PFSK-1 (cell line): ENCODE measurements around the gene MYOZ3.

ENCODE experiments used
- FOXP2 ChIP-seq: optimal IDR thresholded peaks from 2 replicates; pipeline ENCODE3; 2011; ENCODE audit warnings: borderline replicate concordance, control low read depth, inconsistent platforms; ENCODE audit not compliant: insufficient read depth; ENCODE audit errors: extremely low read length, extremely low read depth
- POLR2AphosphoS5 ChIP-seq: IDR thresholded peaks from 2 replicates; pipeline ENCODE4 v1.6.1; 2012; ENCODE audit warnings: low read depth, mild to moderate bottlenecking, control low read depth, low read length, moderate library complexity
- SIN3A ChIP-seq: IDR thresholded peaks from 2 replicates; pipeline ENCODE4 v1.6.1; 2012; ENCODE audit warnings: mild to moderate bottlenecking, low read length, moderate library complexity, borderline replicate concordance; ENCODE audit not compliant: insufficient read depth
- TAF1 ChIP-seq: IDR thresholded peaks from 2 replicates; pipeline ENCODE4 v1.6.1; 2012; ENCODE audit warnings: low read length, control low read depth, borderline replicate concordance; ENCODE audit not compliant: insufficient read depth
- TF ChIP-seq, protein P1 (sequence below), 2 experiments: IDR thresholded peaks; 2 replicates each; pipeline versions ENCODE4 v1.6.1 to v1.8.0; 2011 to 2012; ENCODE audit warnings: low read depth in 2 of 2, low read length in 2 of 2, control low read depth in 1 of 2, inconsistent platforms in 1 of 2, mild to moderate bottlenecking in 1 of 2, moderate library complexity in 1 of 2; ENCODE audit not compliant: insufficient read depth in 1 of 2

MYOZ3 gene

DNA sequence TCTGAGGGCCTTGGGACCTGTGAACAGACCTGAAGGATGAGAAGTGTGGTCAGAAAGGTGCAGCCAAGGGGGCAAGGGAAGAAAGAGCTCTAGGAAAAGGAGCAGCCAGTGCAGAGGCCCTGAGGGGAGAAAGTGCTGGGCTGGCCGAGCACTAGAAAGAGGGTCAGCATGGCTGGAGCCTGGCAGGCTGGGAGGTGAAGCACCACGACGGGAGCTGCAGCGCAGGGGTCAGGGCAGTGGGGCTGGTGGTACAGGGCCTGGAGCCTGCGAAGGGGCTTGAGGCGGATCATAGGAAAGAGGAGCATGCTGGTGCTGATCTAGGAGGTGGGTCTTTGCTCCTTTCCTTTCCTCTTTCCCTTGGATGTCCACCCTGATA is 29.7 kb upstream of the MYOZ3 start:
- no peak for TF ChIP-seq POLR2AphosphoS5
- TF ChIP-seq TAF1, result no peak
- no peak for TF ChIP-seq SIN3A
- TF ChIP-seq, protein P1, sequence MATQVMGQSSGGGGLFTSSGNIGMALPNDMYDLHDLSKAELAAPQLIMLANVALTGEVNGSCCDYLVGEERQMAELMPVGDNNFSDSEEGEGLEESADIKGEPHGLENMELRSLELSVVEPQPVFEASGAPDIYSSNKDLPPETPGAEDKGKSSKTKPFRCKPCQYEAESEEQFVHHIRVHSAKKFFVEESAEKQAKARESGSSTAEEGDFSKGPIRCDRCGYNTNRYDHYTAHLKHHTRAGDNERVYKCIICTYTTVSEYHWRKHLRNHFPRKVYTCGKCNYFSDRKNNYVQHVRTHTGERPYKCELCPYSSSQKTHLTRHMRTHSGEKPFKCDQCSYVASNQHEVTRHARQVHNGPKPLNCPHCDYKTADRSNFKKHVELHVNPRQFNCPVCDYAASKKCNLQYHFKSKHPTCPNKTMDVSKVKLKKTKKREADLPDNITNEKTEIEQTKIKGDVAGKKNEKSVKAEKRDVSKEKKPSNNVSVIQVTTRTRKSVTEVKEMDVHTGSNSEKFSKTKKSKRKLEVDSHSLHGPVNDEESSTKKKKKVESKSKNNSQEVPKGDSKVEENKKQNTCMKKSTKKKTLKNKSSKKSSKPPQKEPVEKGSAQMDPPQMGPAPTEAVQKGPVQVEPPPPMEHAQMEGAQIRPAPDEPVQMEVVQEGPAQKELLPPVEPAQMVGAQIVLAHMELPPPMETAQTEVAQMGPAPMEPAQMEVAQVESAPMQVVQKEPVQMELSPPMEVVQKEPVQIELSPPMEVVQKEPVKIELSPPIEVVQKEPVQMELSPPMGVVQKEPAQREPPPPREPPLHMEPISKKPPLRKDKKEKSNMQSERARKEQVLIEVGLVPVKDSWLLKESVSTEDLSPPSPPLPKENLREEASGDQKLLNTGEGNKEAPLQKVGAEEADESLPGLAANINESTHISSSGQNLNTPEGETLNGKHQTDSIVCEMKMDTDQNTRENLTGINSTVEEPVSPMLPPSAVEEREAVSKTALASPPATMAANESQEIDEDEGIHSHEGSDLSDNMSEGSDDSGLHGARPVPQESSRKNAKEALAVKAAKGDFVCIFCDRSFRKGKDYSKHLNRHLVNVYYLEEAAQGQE (IDR thresholded peaks at IDR 0.05; ENCODE audit: insufficient read depth in 1 of 2, low read depth in 2 of 2, low read length in 2 of 2), result no peak
- TF ChIP-seq FOXP2, result no peak

DNA sequence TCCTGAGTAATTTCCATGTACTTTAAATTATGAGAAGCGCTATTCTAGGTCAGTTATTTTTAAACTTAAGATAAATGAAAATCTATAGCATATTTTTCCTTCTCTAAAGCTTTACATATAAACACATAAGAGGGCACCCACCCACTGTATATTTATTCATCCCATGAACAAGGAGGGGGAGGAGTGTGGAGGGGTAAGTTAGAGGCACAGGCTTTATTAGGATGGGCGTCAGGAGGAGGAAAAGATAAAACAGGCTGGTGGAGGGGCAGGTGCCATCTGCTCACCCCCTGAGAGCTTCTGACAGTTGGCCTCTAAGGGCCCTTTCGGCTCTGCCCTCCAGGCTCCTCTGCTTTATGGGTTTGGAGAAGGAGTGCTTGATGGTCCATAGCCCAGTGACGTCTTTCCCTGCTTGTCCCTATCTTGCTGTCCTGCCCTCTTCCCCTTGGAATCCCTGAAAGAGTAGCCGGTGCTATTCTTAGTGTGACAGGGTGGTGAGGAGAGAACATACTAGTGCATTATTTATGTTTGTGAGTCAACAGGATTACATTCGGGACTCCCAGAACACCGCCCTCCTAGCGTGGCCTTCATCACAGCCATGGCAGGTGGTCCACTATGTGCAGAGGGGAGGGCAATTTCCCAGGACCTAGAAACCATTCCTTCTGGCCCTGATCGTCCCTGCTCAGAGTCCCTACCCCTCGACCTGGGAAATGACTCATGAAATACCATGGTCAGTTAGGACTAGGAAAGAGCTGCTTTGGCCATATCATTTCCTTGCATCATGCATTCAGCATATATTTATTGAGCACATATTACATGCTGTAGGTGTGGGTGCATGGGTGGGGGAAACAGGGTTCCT is 28.5 kb upstream of the MYOZ3 start:
- no peak for TF ChIP-seq TAF1
- TF ChIP-seq, protein P1 (IDR thresholded peaks at IDR 0.05; ENCODE audit: insufficient read depth in 1 of 2, low read depth in 2 of 2, low read length in 2 of 2), result no peak
- TF ChIP-seq POLR2AphosphoS5, result no peak
- no peak for TF ChIP-seq FOXP2
- TF ChIP-seq SIN3A, result no peak

DNA sequence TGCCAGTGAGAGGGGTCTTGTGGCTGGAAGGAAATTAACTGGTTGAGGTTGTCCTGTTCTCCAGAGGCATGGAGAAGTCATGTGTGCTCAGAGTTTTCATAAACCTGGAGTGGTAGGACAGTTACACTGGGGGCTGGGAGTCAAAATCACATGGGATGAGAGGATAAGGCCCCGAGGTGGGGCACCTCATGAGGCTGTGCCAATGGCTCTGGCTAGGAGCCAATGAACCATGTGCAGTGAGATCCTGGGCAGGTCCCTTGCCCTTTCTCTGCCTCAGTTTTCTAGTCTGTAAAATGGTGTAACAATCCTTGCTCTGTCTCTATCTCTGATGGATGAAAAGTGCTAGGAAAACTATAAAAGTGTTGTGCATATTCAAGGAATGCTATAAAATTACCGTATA is 27.6 kb upstream of the MYOZ3 start:
- TF ChIP-seq POLR2AphosphoS5 (no peak), FOXP2 (no peak), TAF1 (no peak), SIN3A (no peak)
- TF ChIP-seq, protein P1 (IDR thresholded peaks at IDR 0.05; ENCODE audit: insufficient read depth in 1 of 2, low read depth in 2 of 2, low read length in 2 of 2), result no peak

DNA sequence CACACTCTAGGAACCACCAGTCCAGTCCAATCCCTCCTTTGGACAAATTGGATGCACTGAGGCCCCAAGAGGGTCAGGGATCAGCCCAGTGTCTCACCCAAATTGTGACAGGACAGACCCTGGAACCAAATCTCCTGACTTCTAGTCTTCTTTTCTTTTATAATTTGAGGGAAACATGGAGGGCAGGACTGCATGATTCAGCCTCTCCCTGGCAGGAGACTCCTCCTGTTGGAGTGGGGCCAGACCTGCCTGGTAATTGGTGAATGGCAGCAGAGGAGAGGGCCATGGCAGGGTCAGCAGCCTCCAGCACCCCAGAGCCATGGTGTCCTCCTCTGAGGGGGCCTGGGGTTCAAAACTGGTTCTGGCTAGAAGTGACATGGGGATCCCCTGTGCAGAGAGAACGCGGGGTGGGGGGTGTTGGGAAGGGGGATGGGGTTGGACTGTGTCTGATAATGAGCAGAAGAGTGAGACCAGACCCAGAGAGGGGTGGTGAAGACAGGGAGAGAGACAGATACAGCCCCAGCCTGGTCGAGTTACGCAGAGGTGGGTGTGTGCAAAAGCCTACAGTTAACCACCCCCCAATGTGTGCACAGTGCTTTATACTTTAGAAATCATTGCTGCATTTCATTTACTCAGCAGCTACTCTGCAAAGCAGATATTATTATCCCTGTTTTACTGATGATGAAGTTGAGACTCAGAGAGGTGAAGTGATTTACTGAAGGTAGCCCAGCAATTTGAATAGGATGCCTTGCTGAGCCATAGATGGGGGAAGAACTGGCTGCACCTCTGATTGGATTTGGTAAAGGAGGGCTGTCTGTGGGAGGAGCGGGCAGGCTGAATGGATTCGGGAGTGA is 24.4 kb upstream of the MYOZ3 start:
- TF ChIP-seq, protein P1 (IDR thresholded peaks at IDR 0.05; ENCODE audit: insufficient read depth in 1 of 2, low read depth in 2 of 2, low read length in 2 of 2), result no peak
- TF ChIP-seq FOXP2 (no peak), TAF1 (no peak), SIN3A (no peak), POLR2AphosphoS5 (no peak)
